ENCODE results near the gene HPCA.

The HPCA gene

GRCh38 chr1:32925403-32926162 is 39.3 kb downstream of the HPCA start (continued):
- TF ChIP-seq PATZ1 (CRISPR knock-in tag; IDR thresholded peaks at IDR 0.05; ENCODE audit: borderline replicate concordance) (no peak), BACH2 (CRISPR knock-in tag; IDR thresholded peaks at IDR 0.05; ENCODE audit: borderline replicate concordance) (no peak), PPARA (CRISPR knock-in tag; IDR thresholded peaks at IDR 0.05; ENCODE audit: borderline replicate concordance) (no peak), ZFP3 (CRISPR knock-in tag; IDR thresholded peaks at IDR 0.05) (no peak), CSRNP3 (CRISPR knock-in tag; IDR thresholded peaks at IDR 0.05) (no peak), ARNTL (CRISPR knock-in tag; IDR thresholded peaks at IDR 0.05; ENCODE audit: borderline replicate concordance, low read depth) (no peak), RARB (CRISPR knock-in tag; IDR thresholded peaks at IDR 0.05) (no peak), TCF4 (CRISPR knock-in tag; IDR thresholded peaks at IDR 0.05; ENCODE audit: borderline replicate concordance) (no peak)

- no peak for ATAC-seq
- TF ChIP-seq CSRNP3 (CRISPR knock-in tag; IDR thresholded peaks at IDR 0.05) (no peak), BACH2 (CRISPR knock-in tag; IDR thresholded peaks at IDR 0.05; ENCODE audit: borderline replicate concordance) (no peak), CREB5 (CRISPR knock-in tag; IDR thresholded peaks at IDR 0.05; ENCODE audit: low read depth) (no peak), ZC3H10 (CRISPR knock-in tag; IDR thresholded peaks at IDR 0.05) (no peak), ISL1 (CRISPR knock-in tag; IDR thresholded peaks at IDR 0.05) (no peak), RARB (CRISPR knock-in tag; IDR thresholded peaks at IDR 0.05) (no peak), ARNTL (CRISPR knock-in tag; IDR thresholded peaks at IDR 0.05; ENCODE audit: borderline replicate concordance, low read depth) (no peak), ZNF565 (CRISPR knock-in tag; conservative IDR thresholded peaks at IDR 0.05; ENCODE audit: low read depth) (no peak), ZNF70 (CRISPR knock-in tag; IDR thresholded peaks at IDR 0.05) (no peak), ZFP3 (CRISPR knock-in tag; IDR thresholded peaks at IDR 0.05) (no peak), TCF4 (CRISPR knock-in tag; IDR thresholded peaks at IDR 0.05; ENCODE audit: borderline replicate concordance) (no peak), CSDC2 (CRISPR knock-in tag; IDR thresholded peaks at IDR 0.05) (no peak), OSR1 (CRISPR knock-in tag; IDR thresholded peaks at IDR 0.05) (no peak), TOX (CRISPR knock-in tag; IDR thresholded peaks at IDR 0.05; ENCODE audit: borderline replicate concordance) (no peak), ESRRG (CRISPR knock-in tag; IDR thresholded peaks at IDR 0.05) (no peak), TSHZ2 (CRISPR knock-in tag; IDR thresholded peaks at IDR 0.05) (no peak), PPARA (CRISPR knock-in tag; IDR thresholded peaks at IDR 0.05; ENCODE audit: borderline replicate concordance) (no peak), ZFP30 (CRISPR knock-in tag; IDR thresholded peaks at IDR 0.05) (no peak)
Measured at GRCh38 chr1:32926562-32926961, 40.3 kb downstream of the HPCA start.

GRCh38 chr1:32927441-32927840 is 41.1 kb downstream of the HPCA start:
- ATAC-seq = no peak
- TF ChIP-seq ZNF70 (CRISPR knock-in tag; IDR thresholded peaks at IDR 0.05) = no peak
- TF ChIP-seq CREB5 (CRISPR knock-in tag; IDR thresholded peaks at IDR 0.05; ENCODE audit: low read depth) = no peak
- no peak for TF ChIP-seq ZNF8 (CRISPR knock-in tag; IDR thresholded peaks at IDR 0.05)
- TF ChIP-seq OSR1 (CRISPR knock-in tag; IDR thresholded peaks at IDR 0.05) = no peak
- TF ChIP-seq RARB (CRISPR knock-in tag; IDR thresholded peaks at IDR 0.05) = no peak
- no peak for TF ChIP-seq CSRNP3 (CRISPR knock-in tag; IDR thresholded peaks at IDR 0.05)
- no peak for TF ChIP-seq TSHZ2 (CRISPR knock-in tag; IDR thresholded peaks at IDR 0.05)
- TF ChIP-seq ZC3H10 (CRISPR knock-in tag; IDR thresholded peaks at IDR 0.05) = no peak
- TF ChIP-seq TOX (CRISPR knock-in tag; IDR thresholded peaks at IDR 0.05; ENCODE audit: borderline replicate concordance) = no peak
- no peak for TF ChIP-seq ZFP3 (CRISPR knock-in tag; IDR thresholded peaks at IDR 0.05)
- TF ChIP-seq TCF4 (CRISPR knock-in tag; IDR thresholded peaks at IDR 0.05; ENCODE audit: borderline replicate concordance) = no peak
- TF ChIP-seq ZFP30 (CRISPR knock-in tag; IDR thresholded peaks at IDR 0.05) = no peak
